Smooth muscle cell (in vitro differentiated cells): ENCODE data around the gene TMC6. TPM values are rescaled to one million over a fixed set of nuclear protein-coding genes. Genes with fewer than 3 reads are reported as not detected.

Source experiments
- DNase-seq: peaks from one replicate; lab custom pipeline; 2025; ENCODE audit not compliant: unreplicated experiment; lab: John Stamatoyannopoulos, UW
- H2AFZ ChIP-seq: fragments of 200-600 bp; sonication (generic); 2 replicates; pipeline ENCODE4 v1.6.0; 2016; ENCODE audit warnings: antibody characterized with exemption, low read depth, mild to moderate bottlenecking
- H3F3A ChIP-seq: fragments of 200-600 bp; sonication (generic); 2 replicates; pipeline ENCODE4 v1.6.0; 2017; ENCODE audit warnings: antibody characterized with exemption, low read depth
- H3K27ac ChIP-seq: fragments of 200-600 bp; sonication (generic); 2 replicates; pipeline ENCODE4 v1.5.1; 2016; ENCODE audit warnings: low read depth, mild to moderate bottlenecking
- H3K27me3 ChIP-seq: fragments of 200-600 bp; sonication (generic); 2 replicates; pipeline ENCODE4 v1.6.1; 2016; ENCODE audit warnings: low read depth, mild to moderate bottlenecking
- H3K36me3 ChIP-seq: fragments of 200-600 bp; sonication (generic); 2 replicates; pipeline ENCODE4 v1.5.1; 2016; ENCODE audit warnings: low read depth
- H3K4me1 ChIP-seq: fragments of 200-600 bp; sonication (generic); 2 replicates; pipeline ENCODE4 v1.5.1; 2016; ENCODE audit warnings: low read depth
- H3K4me2 ChIP-seq: fragments of 200-600 bp; sonication (generic); 2 replicates; pipeline ENCODE4 v1.6.0; 2016; ENCODE audit warnings: mild to moderate bottlenecking
- H3K4me3 ChIP-seq: fragments of 200-600 bp; sonication (generic); 2 replicates; pipeline ENCODE4 v1.5.1; 2016; ENCODE audit warnings: mild to moderate bottlenecking
- H3K79me2 ChIP-seq: fragments of 200-600 bp; sonication (generic); 2 replicates; pipeline ENCODE4 v1.6.0; 2016; ENCODE audit warnings: low read depth, mild to moderate bottlenecking
- H3K9ac ChIP-seq: fragments of 200-600 bp; sonication (generic); 2 replicates; pipeline ENCODE4 v1.6.0; 2016; ENCODE audit warnings: low read depth
- H3K9me3 ChIP-seq: fragments of 200-600 bp; sonication (generic); replicated peaks from 2 replicates; pipeline ENCODE4 v1.5.1; 2016; ENCODE audit warnings: low read depth
- H4K20me1 ChIP-seq: fragments of 200-600 bp; sonication (generic); 2 replicates; pipeline ENCODE4 v1.6.0; 2016; ENCODE audit warnings: low read depth
- CTCF ChIP-seq: fragments of 200-600 bp; sonication (generic); IDR thresholded peaks from 2 replicates; pipeline ENCODE4 v1.5.1; 2017; ENCODE audit warnings: borderline replicate concordance, mild to moderate bottlenecking, antibody characterized with exemption; ENCODE audit not compliant: insufficient read depth, poor library complexity, severe bottlenecking
- WGBS: methylation state at CpG from one replicate; pipeline ENCODE4 v1.1.7; 2016; ENCODE audit warnings: low lambda C conversion rate; 5-methylcytosine and 5-hydroxymethylcytosine counted together
- polyA plus RNA-seq: library from polyadenylated mRNA; unstranded; fragments of >200 nt; fragmentation: Nextera tagmentation; extraction: Ambion mirVana; gene quantifications from 2 replicates; pipeline ENCODE4 v1.2.1, GENCODE V29; 2016
- total RNA-seq: library from RNA; depleted of rRNA; stranded (reverse); fragments of >200 nt; gene quantifications from 2 replicates; pipeline ENCODE4 v1.2.3, GENCODE V29; 2014

Gene TMC6
- total and polyA plus RNA-seq, 2 experiments from 2014 or later: 40.2 to 42.2 TPM

- no peak for DNase-seq
- 92% methylated on average over 23 of the region's 23 CpGs for WGBS
- no peak for TF ChIP-seq CTCF
- no peaks in the 10 kb centered on the region for H3F3A ChIP-seq
- H4K20me1 ChIP-seq: no peaks in the 10 kb centered on the region
- no peak overlapping the region for H3K4me2 ChIP-seq
- H3K79me2 ChIP-seq: no peaks in the 10 kb centered on the region
- H3K36me3 ChIP-seq: no peaks in the 10 kb centered on the region
- H2AFZ ChIP-seq: no peak overlapping the region
- no peaks in the 10 kb centered on the region for H3K27me3 ChIP-seq
- no peak overlapping the region for H3K4me3 ChIP-seq
- H3K9ac ChIP-seq: no peak overlapping the region
- H3K9me3 ChIP-seq: no peaks in the 10 kb centered on the region
- H3K27ac ChIP-seq: no peak overlapping the region
- H3K4me1 ChIP-seq: peaks cover 3% of the 10 kb centered on the region
Observed at GRCh38 chr17:78122216-78122930, 6.2 kb downstream of the TMC6 start.

- H2AFZ ChIP-seq: no peak overlapping the region
Observed at GRCh38 chr17:78121801-78122215, 6.7 kb downstream of the TMC6 start.

GRCh38 chr17:78120971-78121800 is 7.4 kb downstream of the TMC6 start:
- H4K20me1 ChIP-seq: no peaks in the 10 kb centered on the region
- no peak overlapping the region for H3K4me3 ChIP-seq
- H3K79me2 ChIP-seq: no peaks in the 10 kb centered on the region
- WGBS: 96% methylated on average over 35 of the region's 35 CpGs
- H3K4me1 ChIP-seq: no peaks in the 10 kb centered on the region
- H3K27ac ChIP-seq: no peak overlapping the region
- H3K36me3 ChIP-seq: no peaks in the 10 kb centered on the region
- no peaks in the 10 kb centered on the region for H3K27me3 ChIP-seq
- TF ChIP-seq CTCF: no peak
- no peak overlapping the region for H3K9ac ChIP-seq
- no peaks in the 10 kb centered on the region for H3F3A ChIP-seq
- no peak overlapping the region for H2AFZ ChIP-seq
- H3K9me3 ChIP-seq: no peaks in the 10 kb centered on the region
- no peak overlapping the region for H3K4me2 ChIP-seq
- DNase-seq: no peak

More at GRCh38 chr17:78121801-78122215, 6.7 kb downstream of the TMC6 start:
- no peaks in the 10 kb centered on the region for H3K79me2 ChIP-seq
- no peaks in the 10 kb centered on the region for H4K20me1 ChIP-seq
- no peak overlapping the region for H3K27ac ChIP-seq
- H3K27me3 ChIP-seq: no peaks in the 10 kb centered on the region
- no peak overlapping the region for H3K4me2 ChIP-seq
- no peaks in the 10 kb centered on the region for H3K36me3 ChIP-seq
- H3K4me1 ChIP-seq: no peaks in the 10 kb centered on the region
- no peaks in the 10 kb centered on the region for H3F3A ChIP-seq
- no peaks in the 10 kb centered on the region for H3K9me3 ChIP-seq
- no peak for DNase-seq
- H3K9ac ChIP-seq: no peak overlapping the region
- no peak for TF ChIP-seq CTCF
- H3K4me3 ChIP-seq: no peak overlapping the region
- 93% methylated on average over 9 of the region's 11 CpGs for WGBS
